CD4-positive, alpha-beta memory T cell (primary cell): Measurements from ENCODE around the gene PRRT2. TPM values are rescaled to one million over a fixed set of nuclear protein-coding genes. Genes with fewer than 3 reads are reported as not detected.

Experiments used
- CTCF ChIA-PET: fragments of 350-600 bp; sonication (Branson Sonifier 250); formaldehyde crosslinking; loops from one replicate; lab custom pipeline; 2021; ENCODE audit warnings: inconsistent platforms; ENCODE audit not compliant: partially characterized antibody; lab: Charles Lee
- POLR2A ChIA-PET: fragments of 350-600 bp; sonication (Branson Sonifier 250); formaldehyde crosslinking; loops from one replicate; lab custom pipeline; 2021; ENCODE audit not compliant: partially characterized antibody; lab: Charles Lee
- DNase-seq, 5 donors: peaks; one replicate each; pipeline versions ENCODE4 v3.0.0 to v3.0.0-alpha.2; 2020 to 2022; ENCODE audit warnings: mixed read lengths in 1 of 5
- H3K27ac ChIP-seq: one replicate; pipeline ENCODE4 v1.7.0; 2013; ENCODE audit warnings: low read depth, low read length
- H3K27me3 ChIP-seq: 2 replicates; pipeline ENCODE4 v1.7.0; 2013; ENCODE audit warnings: mild to moderate bottlenecking, low read length, moderate library complexity; ENCODE audit not compliant: insufficient read depth
- H3K36me3 ChIP-seq: 2 replicates; pipeline ENCODE4 v1.7.0; 2013; ENCODE audit warnings: mild to moderate bottlenecking, low read length, moderate library complexity; ENCODE audit not compliant: insufficient read depth
- H3K4me1 ChIP-seq: 2 replicates; pipeline ENCODE4 v1.7.0; 2013; ENCODE audit warnings: mild to moderate bottlenecking, low read length, moderate library complexity; ENCODE audit not compliant: insufficient read depth
- H3K4me3 ChIP-seq, 2 donors: one replicate each; pipeline ENCODE4 v1.7.0; 2013; ENCODE audit warnings: low read length in 2 of 2, mild to moderate bottlenecking in 1 of 2
- H3K9me3 ChIP-seq, 2 donors: one replicate each; pipeline ENCODE4 v1.7.0; 2013; ENCODE audit warnings: low read length in 2 of 2, control low read depth in 1 of 2; ENCODE audit not compliant: control insufficient read depth in 1 of 2
- H3K27ac Mint-ChIP-seq, 7 donors: one replicate each; pipeline ENCODE4 v1.8.0; 2020 to 2021; ENCODE audit warnings: mixed read lengths in 7 of 7, mild to moderate bottlenecking in 6 of 7, inconsistent platforms in 3 of 7, moderate library complexity in 3 of 7
- H3K27me3 Mint-ChIP-seq, 2 donors: one replicate each; pipeline ENCODE4 v1.8.0; 2020 to 2021; ENCODE audit warnings: mixed read lengths in 2 of 2
- H3K36me3 Mint-ChIP-seq, 2 donors: one replicate each; pipeline ENCODE4 v1.8.0; 2020 to 2021; ENCODE audit warnings: mixed read lengths in 2 of 2, inconsistent platforms in 1 of 2, mild to moderate bottlenecking in 1 of 2
- H3K4me1 Mint-ChIP-seq, 4 donors: one replicate each; pipeline ENCODE4 v1.8.0; 2020 to 2021; ENCODE audit warnings: mixed read lengths in 4 of 4, mild to moderate bottlenecking in 1 of 4
- H3K4me3 Mint-ChIP-seq, 8 donors: one replicate each; pipeline ENCODE4 v1.8.0; 2020 to 2021; ENCODE audit warnings: mixed read lengths in 8 of 8, mild to moderate bottlenecking in 7 of 8, moderate library complexity in 6 of 8, inconsistent platforms in 3 of 8
- H3K9me3 Mint-ChIP-seq, 8 donors: one replicate each; pipeline ENCODE4 v1.8.0; 2020 to 2021; ENCODE audit warnings: mixed read lengths in 8 of 8, mild to moderate bottlenecking in 5 of 8, inconsistent platforms in 3 of 8, moderate library complexity in 1 of 8
- intact Hi-C: fragments of 100-400 bp; cut with micrococcal nuclease; formaldehyde crosslinking; loops from one replicate; pipeline ENCODE4 v1.15.1; 2023
- polyA plus RNA-seq, 2 donors: library from polyadenylated mRNA; unstranded; fragments of 300-500 nt; fragmentation: Illumina TruSeq; gene quantifications; one replicate each; pipeline ENCODE4 v1.2.3, GENCODE V29; 2021
- total RNA-seq, 2 experiments: library from RNA; stranded (reverse); gene quantifications; one replicate each; pipeline ENCODE4 v1.2.3, GENCODE V29; 2021

Gene PRRT2
- total and polyA plus RNA-seq, 4 experiments from 2014 or later, result 0.20 to 6.9 (median 3.3) TPM

DNA sequence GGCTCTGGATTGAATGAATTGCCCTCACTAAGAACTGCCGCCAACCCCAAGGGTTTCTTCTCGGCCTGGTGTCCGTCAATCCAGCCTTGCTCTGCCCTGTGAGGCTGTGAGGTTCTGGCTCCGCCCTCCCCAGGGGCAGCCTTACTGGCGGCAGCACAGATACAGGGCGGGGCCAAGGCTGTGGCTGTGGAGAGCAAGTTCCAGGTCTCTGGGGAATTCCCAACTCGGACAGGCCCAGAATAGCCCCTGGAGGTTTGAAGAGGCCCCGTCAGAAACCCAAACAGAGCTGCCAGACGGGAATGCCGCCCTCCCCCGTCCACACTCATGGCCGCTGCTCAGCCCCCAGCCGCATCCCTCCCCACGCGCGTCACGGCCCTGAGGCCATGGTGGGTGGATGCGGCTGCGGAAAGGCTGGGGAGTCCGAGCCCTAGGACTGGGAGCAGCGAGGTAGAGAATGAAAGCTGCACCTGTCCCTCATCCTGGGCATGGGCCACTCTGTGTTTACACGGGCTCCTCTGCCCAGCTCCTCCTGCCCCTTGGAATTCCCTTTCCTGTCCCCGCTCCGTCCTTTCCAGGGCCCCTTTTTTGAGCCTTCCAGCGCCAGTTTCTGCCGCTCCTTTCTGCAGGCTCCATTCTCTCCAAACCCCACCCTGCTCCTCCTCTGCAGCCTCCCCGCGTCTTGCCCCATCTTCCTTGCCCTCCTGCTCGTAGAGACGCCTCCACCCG lies 660 bp upstream of the PRRT2 start:
- Histone ChIP-seq H3K36me3 (peaks cover 8% of the 10 kb centered on the region), H3K4me3 (peak overlapping the region; percentile 66 to 69), H3K9me3 (no peaks in the 10 kb centered on the region), H3K4me1 (peaks cover 64% of the 10 kb centered on the region), H3K27ac (peak overlapping the region; percentile 80), H3K27me3 (no peaks in the 10 kb centered on the region)
- Mint-ChIP-seq H3K27me3 (peaks cover 0 to 2% of the 10 kb centered on the region in 2 donors), H3K27ac (peak overlapping the region; percentile 87 to 97 (median 92)), H3K4me3 (peak overlapping the region; percentile 86 to 95 (median 90)), H3K9me3 (peaks cover 0 to 2% (median 0%) of the 10 kb centered on the region in 8 donors), H3K36me3 (peaks cover 8 to 30% of the 10 kb centered on the region in 2 donors), H3K4me1 (peaks cover 31 to 80% (median 51%) of the 10 kb centered on the region in 4 donors)
- POLR2A ChIA-PET, result interaction anchor here (1.1 to 24.0 kb wide), 9 partner anchors 11 to 255 kb away, joined by 4 to 522 read pairs (median 9); partner anchors contain the start of genes ALDOA, C16orf54, KIF22 and MVP
- DNase-seq, result peak; percentile 52 to 84 (median 56)
- CTCF ChIA-PET, result interaction anchor here (1.0 to 2.5 kb wide), 3 partner anchors 37 to 109 kb away, joined by 3 to 16 read pairs (median 3); no protein-coding TSS in a partner anchor
- intact Hi-C loops, result loop anchor here (10.0 kb wide), 1 partner anchor 183 kb away; the partner anchor contains the start of genes HIRIP3 and INO80E

DNA sequence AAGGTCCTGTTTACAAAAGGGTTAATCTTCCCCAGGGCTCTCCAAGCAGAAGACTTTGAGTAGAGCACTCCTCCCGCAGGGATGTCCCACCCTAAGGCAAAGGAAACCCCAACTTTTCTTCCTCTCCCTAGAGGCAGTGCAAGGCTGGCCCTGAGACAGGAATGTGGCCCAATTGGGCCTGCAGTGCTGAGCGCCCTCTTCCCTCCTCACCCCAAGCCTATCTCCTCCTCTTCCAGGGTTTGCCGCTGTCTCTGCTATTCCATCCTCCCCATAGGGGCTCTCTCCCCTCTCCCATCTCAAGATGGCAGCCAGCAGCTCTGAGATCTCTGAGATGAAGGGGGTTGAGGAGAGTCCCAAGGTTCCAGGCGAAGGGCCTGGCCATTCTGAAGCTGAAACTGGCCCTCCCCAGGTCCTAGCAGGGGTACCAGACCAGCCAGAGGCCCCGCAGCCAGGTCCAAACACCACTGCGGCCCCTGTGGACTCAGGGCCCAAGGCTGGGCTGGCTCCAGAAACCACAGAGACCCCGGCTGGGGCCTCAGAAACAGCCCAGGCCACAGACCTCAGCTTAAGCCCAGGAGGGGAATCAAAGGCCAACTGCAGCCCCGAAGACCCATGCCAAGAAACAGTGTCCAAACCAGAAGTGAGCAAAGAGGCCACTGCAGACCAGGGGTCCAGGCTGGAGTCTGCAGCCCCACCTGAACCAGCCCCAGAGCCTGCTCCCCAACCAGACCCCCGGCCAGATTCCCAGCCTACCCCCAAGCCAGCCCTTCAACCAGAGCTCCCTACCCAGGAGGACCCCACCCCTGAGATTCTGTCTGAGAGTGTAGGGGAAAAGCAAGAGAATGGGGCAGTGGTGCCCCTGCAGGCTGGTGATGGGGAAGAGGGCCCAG lies 1.0 kb downstream of the PRRT2 start:
- H3K27ac Mint-ChIP-seq, result peak overlapping the region in 5 of 7 donors; percentile 10 to 90 (median 64)
- no peak for DNase-seq

DNA sequence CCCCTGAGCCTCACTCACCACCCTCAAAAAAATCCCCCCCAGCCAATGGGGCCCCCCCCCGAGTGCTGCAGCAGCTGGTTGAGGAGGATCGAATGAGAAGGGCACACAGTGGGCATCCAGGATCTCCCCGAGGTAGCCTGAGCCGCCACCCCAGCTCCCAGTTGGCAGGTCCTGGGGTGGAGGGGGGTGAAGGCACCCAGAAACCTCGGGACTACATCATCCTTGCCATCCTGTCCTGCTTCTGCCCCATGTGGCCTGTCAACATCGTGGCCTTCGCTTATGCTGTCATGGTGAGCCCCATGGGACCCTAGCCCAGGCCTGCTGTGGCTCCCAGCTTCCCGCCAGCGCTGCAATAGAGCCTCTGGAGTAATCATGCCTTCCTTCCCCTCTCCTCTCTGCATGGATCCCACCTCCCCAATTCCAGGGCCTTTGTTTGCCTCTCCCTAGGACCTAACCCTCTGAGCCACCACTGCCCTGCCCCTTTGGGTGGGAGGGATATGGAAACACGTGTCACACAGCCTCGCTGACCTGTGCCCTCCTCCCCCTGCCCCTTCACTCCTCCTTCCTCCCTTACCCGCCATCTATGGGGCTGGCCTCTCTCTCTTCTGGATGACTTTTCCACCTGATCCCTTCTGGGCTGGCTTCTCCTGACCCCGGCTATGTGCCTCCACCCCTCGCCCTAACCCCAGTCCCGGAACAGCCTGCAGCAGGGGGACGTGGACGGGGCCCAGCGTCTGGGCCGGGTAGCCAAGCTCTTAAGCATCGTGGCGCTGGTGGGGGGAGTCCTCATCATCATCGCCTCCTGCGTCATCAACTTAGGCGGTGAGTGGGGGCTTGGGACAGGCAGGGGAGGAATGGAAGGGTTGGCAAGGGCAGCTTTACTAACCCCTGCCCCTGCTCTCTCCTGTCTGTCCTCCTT lies 1.9 kb downstream of the PRRT2 start:
- DNase-seq, result no peak
- Histone ChIP-seq H3K9me3 (no peaks in the 10 kb centered on the region), H3K27me3 (no peaks in the 10 kb centered on the region), H3K27ac (no peak overlapping the region), H3K36me3 (peaks cover 5% of the 10 kb centered on the region), H3K4me1 (peaks cover 71% of the 10 kb centered on the region), H3K4me3 (no peak overlapping the region)
- ChIA-PET CTCF (interaction anchor here (1.1 to 2.5 kb wide), 4 partner anchors 10 to 113 kb away, joined by 3 to 16 read pairs (median 4); partner anchors contain the start of gene KIF22), POLR2A (interaction anchor here (1.0 to 24.0 kb wide), 5 partner anchors 8 to 658 kb away, joined by 3 to 522 read pairs (median 64); partner anchors contain the start of genes C16orf54, KIF22, MVP and PAGR1)
- peaks cover 0 to 2% of the 10 kb centered on the region in 2 donors for H3K27me3 Mint-ChIP-seq
- peaks cover 6 to 27% of the 10 kb centered on the region in 2 donors for H3K36me3 Mint-ChIP-seq
- H3K4me3 Mint-ChIP-seq, result peak overlapping the region in 6 of 8 donors; percentile 17 to 99 (median 50)
- peaks cover 31 to 83% (median 57%) of the 10 kb centered on the region in 4 donors for H3K4me1 Mint-ChIP-seq
- intact Hi-C loops, result loop anchor here (10.0 kb wide), 1 partner anchor 181 kb away; the partner anchor contains the start of genes HIRIP3 and INO80E
- H3K9me3 Mint-ChIP-seq, result peaks cover 0 to 2% (median 0%) of the 10 kb centered on the region in 8 donors
- peak overlapping the region; percentile 6 to 94 (median 72) for H3K27ac Mint-ChIP-seq

More for the DNA sequence above, 1.0 kb downstream of the PRRT2 start:
- POLR2A ChIA-PET, result interaction anchor here (1.0 to 24.0 kb wide), 8 partner anchors 9 to 659 kb away, joined by 3 to 522 read pairs (median 34); partner anchors contain the start of genes C16orf54, KIF22, MVP and PAGR1
- CTCF ChIA-PET, result interaction anchor here (1.1 to 2.5 kb wide), 3 partner anchors 23 to 112 kb away, joined by 3 to 16 read pairs (median 5); partner anchors contain the start of gene KIF22
- Histone ChIP-seq H3K36me3 (peaks cover 8% of the 10 kb centered on the region), H3K4me3 (no peak overlapping the region), H3K27me3 (no peaks in the 10 kb centered on the region), H3K9me3 (no peaks in the 10 kb centered on the region), H3K27ac (no peak overlapping the region), H3K4me1 (peaks cover 71% of the 10 kb centered on the region)
- intact Hi-C loops, result loop anchor here (10.0 kb wide), 1 partner anchor 182 kb away; the partner anchor contains the start of genes HIRIP3 and INO80E
- peak overlapping the region in 7 of 8 donors; percentile 37 to 90 (median 78) for H3K4me3 Mint-ChIP-seq
- H3K4me1 Mint-ChIP-seq, result peaks cover 33 to 83% (median 57%) of the 10 kb centered on the region in 4 donors
- peaks cover 0 to 2% (median 0%) of the 10 kb centered on the region in 8 donors for H3K9me3 Mint-ChIP-seq
- H3K27me3 Mint-ChIP-seq, result peaks cover 0 to 2% of the 10 kb centered on the region in 2 donors
- H3K36me3 Mint-ChIP-seq, result peaks cover 9 to 32% of the 10 kb centered on the region in 2 donors

DNA sequence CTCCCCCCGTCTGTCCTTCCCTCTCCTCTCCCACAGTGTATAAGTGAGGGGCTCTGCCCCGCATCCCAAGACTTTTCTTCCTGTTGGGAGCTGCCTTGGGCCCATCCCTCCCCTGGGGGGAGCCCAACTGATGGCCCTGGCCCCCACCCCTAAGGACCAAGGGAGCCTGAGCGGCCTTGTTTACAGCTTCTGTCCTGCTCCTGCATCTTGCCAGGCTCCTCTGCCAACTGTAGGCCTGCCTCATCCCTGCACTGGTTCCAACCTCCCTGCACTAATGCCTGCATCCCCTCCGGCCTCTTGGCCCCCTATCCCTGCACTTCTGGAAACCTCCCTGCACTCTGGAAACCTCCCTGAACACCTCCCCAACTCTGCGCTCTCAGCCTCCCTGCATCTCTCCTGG lies 2.6 kb downstream of the PRRT2 start:
- Mint-ChIP-seq H3K27me3 (peaks cover 0 to 2% of the 10 kb centered on the region in 2 donors), H3K4me1 (peaks cover 32 to 87% (median 60%) of the 10 kb centered on the region in 4 donors), H3K9me3 (no peaks in the 10 kb centered on the region), H3K27ac (peak overlapping the region; percentile 86 to 100 (median 98)), H3K36me3 (peaks cover 11 to 30% of the 10 kb centered on the region in 2 donors), H3K4me3 (peak overlapping the region; percentile 84 to 99 (median 98))
- intact Hi-C loops, result loop anchor here (10.0 kb wide), 1 partner anchor 180 kb away; the partner anchor contains the start of genes HIRIP3 and INO80E
- ChIA-PET CTCF (interaction anchor here (1.2 to 2.8 kb wide), 2 partner anchors 10 to 30 kb away, joined by 3 to 13 read pairs; no protein-coding TSS in a partner anchor), POLR2A (interaction anchor here (1.2 to 24.0 kb wide), 6 partner anchors 3 to 114 kb away, joined by 5 to 522 read pairs (median 286); partner anchors contain the start of genes C16orf54, KIF22, MAZ and MVP)
- no peaks in the 10 kb centered on the region for H3K9me3 ChIP-seq
- H3K4me1 ChIP-seq, result peaks cover 71% of the 10 kb centered on the region
- H3K4me3 ChIP-seq, result peak overlapping the region in 1 of 2 donors; percentile 95
- no peak for DNase-seq
- H3K27me3 ChIP-seq, result no peaks in the 10 kb centered on the region
- H3K27ac ChIP-seq, result peak overlapping the region; percentile 77
- peaks cover 8% of the 10 kb centered on the region for H3K36me3 ChIP-seq

DNA sequence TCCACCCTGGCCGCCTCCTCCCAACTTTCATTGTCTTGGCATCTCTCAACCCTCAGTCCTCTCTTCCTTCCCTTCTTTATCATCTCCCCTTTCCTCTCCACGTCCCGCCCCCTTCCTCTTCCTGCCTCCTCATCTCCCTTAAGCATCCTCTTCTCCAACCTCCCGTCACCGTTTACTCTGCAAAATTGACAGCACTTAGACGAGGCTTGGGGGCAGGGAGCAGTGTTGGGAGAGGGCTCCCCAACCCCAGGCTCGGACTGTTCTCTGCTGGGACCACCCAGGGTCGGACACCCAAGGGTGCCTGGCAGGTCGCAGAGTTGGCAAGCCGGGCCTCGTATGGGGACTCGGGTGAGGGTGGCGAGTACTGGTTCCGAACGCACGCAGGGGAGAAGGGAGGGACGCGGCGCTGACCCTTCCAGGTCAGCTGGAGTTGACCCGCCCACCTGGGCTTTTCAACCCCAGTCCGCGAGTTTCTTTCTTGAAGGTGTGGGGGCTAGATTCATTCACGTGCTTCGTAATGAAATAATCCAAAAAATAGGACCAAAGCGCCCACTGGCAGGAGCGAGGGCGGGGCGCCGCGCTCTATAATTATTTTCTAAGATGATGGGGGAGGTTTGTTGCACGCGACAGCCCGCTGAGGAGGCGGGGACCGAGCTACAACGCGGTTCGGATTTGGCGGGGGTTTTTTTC lies 3.2 kb downstream of the PRRT2 start:
- Mint-ChIP-seq H3K9me3 (no peaks in the 10 kb centered on the region), H3K4me3 (peak overlapping the region; percentile 84 to 99 (median 98)), H3K27me3 (peaks cover 0 to 2% of the 10 kb centered on the region in 2 donors), H3K27ac (peak overlapping the region; percentile 94 to 100 (median 98)), H3K36me3 (peaks cover 15 to 33% of the 10 kb centered on the region in 2 donors), H3K4me1 (peaks cover 34 to 87% (median 60%) of the 10 kb centered on the region in 4 donors)
- H3K9me3 ChIP-seq, result no peaks in the 10 kb centered on the region
- H3K27ac ChIP-seq, result peak overlapping the region; percentile 77
- peaks cover 71% of the 10 kb centered on the region for H3K4me1 ChIP-seq
- no peak for DNase-seq
- no peaks in the 10 kb centered on the region for H3K27me3 ChIP-seq
- peak overlapping the region in 1 of 2 donors; percentile 95 for H3K4me3 ChIP-seq
- CTCF ChIA-PET, result interaction anchor here (0.6 to 8.2 kb wide), 21 partner anchors 7 to 225 kb away, joined by 3 to 129 read pairs (median 4); partner anchors contain the start of genes CDIPT, KIF22, MAZ and TMEM219
- POLR2A ChIA-PET, result interaction anchor here (0.5 to 24.0 kb wide), 32 partner anchors 4 to 603 kb away, joined by 3 to 522 read pairs (median 4); partner anchors contain the start of genes ALDOA, C16orf54, CDIPT and CORO1A
- intact Hi-C loops, result loop anchor here (10.0 kb wide), 1 partner anchor 180 kb away; the partner anchor contains the start of genes HIRIP3 and INO80E
- H3K36me3 ChIP-seq, result peaks cover 12% of the 10 kb centered on the region
